Activated CD4-positive, alpha-beta T cell treated with anti-CD3 and anti-CD28 coated beads for 48 hours (primary cell): Measurements from ENCODE around the gene ZMYND8.
"Not testable (repeated sequence)": the region's sequence is repeated elsewhere in the genome, so short reads cannot be mapped to it uniquely, and the experiment has no call there.

ENCODE experiments used
- DNase-seq: peaks from one replicate; pipeline ENCODE4 v3.0.0-alpha.2; 2020

The ZMYND8 gene

DNA sequence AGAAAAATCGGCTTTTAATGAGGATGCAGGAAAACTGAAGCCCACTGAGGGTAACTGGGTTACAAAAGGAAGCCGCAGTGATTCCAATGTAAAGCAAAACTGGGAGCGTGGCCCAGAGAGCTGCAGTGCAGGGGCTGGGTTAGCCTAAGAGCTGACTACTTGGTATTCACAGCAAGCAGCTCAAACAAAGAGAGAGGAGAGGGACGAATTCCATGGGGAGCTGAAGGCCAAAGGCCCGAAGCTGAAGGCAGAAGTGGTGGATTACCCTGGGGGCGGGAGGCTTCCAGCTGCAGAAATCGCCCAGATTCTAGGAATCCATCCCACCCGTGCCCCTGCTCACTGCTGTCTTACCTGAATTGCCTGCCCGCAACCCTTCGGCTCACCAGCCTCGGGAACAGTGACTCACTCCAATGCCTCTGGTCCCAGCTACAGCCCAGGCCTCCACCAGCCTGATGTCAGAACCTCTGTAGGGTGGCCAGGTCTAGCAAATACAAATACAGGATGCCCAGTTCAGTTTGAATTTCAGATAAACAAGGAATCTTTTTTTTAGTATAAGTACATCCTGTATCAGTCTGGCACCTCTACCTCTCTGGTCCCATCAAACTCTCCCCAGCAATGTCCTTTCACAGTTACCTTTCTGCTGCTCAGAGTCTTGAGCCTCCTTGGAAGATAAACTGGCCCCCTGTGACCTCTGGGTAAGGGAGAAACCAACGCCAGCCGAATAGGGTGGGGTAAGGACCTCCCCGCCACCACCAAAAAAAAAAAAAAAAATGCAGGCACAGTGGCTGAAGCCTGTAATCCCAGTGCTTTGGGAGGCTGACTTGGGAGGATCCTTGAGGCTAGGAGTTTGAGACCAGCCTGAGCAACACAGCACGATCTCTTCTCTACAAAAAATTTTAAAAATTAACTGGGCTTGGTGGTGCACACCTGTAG lies 14.6 kb upstream of the ZMYND8 start:
- DNase-seq, result no peak

DNA sequence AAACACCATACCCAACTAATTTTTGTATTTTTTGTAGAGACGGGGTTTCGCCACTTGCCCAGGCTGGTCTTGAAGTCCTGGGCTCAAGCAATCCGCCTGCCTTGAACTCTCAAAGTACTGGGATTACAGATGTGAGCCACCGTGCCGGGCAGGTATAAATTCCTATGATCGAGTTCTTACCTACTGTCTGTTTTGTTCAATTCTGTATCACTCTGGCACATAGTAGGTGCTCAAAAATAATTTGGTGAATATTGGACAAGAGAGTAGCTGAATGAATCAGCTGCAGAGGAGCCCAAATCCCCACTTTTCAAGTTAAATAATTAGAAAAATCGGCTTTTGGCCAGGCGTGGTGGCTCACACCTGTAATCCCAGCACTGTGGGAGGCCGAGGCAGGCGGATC lies 13.7 kb upstream of the ZMYND8 start:
- DNase-seq, result no peak

DNA sequence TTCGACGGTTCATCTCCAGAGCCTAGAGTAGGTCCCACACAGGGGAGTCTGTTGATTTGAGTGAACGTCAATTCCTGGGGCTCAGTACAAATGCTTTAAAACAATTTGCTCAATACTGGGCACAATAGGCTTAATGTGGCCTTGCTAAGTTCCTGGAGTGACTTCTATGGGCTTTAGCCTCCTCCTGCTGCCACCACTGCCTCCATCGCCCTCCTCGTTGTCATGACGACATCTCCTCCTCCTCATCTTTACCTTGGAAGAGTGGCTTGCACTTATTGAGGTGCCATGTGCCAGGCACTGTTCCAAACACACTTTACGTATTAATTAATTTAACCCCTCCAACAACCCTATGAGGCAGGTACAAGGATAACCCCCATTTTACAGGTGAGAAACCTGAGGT lies 11.8 kb upstream of the ZMYND8 start:
- DNase-seq, result no peak

DNA sequence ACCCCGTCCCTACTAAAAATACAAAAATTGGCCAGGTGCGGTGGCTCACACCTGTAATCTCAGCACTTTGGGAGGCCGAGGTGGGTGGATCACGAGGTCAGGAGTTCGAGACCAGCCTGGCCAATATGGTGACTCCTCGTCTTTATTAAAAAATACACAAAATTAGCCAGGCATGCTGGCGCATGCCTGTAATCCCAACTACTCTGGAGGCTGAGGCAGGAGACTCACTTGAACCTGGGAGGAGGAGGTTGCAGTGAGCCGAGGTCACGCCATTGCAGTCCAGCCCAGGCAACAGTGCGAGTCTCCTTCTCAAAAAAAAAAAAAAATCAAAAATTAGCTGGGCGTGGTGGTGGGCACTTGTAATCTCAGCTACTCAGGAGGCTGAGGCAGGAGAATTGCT lies 9.8 kb upstream of the ZMYND8 start:
- not testable (repeated sequence) for DNase-seq

DNA sequence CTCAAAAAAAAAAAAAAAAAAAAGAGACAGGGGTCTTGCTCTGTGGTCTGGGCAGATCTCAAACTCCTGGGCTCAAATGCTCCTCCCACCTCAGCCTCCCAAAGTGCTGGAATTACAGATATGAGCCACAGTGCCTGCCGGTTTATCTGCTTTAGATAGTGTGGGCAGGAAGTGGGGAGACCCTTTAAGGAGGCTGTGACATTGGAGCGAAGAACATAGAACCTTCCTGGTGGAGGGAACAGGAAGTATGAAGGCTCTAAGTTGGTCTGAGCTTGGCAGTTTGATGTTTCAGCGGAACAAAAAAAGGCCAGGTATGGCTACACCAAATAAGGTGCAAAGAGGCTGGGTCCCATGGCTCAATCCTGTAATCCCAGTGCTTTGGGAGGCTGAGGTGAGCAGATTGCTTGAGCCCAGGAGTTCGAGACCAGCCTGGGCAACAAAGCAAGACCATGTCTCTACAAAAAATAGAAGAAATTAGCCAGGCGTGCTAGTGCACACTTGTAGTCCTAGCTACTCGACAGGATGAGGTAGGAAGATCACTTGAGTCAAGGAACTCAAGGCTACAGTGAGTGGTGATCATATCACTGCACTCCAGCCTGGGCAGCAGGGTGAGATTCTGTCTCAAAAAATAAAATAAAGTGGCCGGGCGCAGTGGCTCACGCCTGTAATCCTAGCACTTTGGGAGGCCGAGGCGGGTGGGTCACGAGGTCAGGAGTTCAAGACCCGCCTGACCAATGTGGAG lies 8.7 kb upstream of the ZMYND8 start:
- no peak for DNase-seq

DNA sequence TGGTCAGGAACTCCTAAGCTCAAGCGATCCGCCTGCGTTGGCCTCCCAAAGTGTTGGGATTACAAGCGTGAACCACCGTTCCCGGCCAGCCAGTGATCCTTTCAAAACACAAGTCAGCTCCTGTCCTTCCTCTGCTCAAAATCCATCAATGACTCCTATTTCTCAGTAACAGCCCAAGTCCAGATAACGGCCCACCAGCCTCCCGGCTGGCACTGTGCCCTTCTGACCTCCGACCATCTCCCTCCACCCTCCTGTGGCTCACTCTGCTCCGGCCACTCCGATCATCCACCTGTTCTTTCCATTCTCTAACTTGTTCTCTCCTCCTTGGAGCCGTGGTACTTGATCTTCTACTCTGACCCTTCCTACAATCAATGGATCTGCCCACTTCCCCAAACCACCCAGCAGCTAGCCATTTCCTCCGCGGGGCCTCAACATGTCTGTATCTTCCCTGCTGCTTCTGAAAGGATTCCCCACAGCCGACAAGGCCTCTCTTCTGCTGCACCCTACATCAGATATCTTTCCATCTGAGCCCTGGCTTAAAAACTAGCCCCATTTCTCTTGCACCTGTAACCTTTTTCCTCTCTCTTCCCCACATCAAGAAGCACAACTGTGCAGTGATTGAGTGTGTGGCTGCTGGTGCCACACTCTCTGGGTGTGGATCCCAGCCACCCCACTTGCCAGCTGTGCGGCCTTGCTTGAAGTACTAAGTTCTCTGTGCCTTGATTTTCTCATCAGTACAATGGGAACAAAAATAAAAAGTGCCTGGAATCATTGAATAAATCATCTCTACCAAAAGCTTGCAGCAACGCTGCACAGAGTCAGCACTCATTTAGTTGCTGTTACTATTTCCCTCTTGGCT lies 6.1 kb upstream of the ZMYND8 start:
- DNase-seq, result no peak

DNA sequence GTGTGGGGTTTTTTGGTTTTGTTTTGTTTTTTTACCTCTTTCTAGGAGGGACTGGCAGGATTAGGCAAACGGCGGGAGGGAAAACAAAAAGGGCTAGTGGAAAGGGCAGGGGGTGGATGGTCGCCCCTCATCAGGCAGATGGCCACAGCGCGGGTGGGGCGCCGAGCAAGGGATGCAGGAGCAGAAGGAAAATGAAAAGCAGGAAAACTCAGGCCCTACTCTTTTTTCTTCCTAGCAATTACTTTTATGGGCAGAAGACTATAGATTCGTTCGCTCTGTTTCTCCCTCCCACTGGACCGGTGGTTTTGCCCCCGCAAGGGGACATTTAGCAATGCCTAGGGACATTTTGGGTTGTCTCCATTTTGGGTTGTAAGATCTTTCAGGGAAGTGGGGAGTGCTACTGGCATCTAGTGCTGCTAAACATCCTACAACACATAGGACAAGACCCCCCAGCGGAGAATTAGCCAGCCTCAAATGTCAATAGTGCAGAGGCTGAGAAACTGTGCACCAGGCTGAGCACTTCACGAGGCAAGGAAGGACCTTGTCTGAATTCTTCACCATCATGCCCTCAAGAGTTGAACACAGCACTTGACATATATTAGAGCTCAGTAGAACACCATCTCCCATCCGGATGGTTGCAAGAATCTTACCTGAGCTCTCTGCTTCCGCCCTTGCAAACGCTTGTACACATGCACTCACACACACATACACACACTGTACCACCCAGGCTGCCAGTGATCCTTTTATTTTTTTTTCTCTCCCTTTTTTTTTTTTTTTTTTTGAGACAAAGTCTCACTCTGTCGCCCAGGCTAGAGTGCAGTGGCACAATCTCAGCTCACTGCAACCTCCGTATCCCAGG lies 4.8 kb upstream of the ZMYND8 start:
- no peak for DNase-seq

DNA sequence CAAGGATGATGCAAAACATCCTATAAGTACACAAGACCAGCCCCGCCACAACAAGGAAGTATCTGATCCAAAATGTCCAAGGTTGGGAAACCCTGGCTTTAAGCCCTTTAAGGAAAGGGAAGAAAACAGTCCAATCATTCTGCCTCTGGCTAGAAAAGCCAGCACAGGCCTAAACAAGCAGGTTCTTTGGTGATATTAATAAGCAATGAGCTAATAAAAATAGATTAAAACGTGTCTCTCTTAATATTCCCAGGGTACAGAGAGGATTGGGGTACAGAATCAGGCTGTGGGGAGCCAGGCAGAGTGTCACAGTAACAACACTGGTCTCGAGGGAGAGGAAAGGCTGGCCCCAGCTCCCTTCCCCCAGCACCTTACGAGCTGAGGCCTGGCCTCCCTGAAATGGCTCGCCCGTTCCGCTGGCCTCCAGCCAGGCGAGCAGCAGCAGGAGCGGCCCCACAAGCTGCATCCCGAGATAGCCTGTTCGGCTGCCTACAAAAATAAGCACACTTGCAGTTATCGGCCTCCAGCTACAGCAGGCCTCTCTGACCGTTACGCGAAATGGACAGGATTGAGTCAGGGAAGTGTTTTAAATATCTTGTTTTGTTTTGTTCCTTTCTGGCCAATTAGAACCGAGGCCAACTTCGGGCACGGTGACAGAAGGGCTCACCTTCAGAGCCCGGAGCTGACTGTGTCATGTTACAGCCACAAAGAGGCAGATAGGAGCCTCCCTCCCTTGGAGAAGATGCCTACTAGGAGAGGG lies 4.0 kb upstream of the ZMYND8 start:
- no peak for DNase-seq

DNA sequence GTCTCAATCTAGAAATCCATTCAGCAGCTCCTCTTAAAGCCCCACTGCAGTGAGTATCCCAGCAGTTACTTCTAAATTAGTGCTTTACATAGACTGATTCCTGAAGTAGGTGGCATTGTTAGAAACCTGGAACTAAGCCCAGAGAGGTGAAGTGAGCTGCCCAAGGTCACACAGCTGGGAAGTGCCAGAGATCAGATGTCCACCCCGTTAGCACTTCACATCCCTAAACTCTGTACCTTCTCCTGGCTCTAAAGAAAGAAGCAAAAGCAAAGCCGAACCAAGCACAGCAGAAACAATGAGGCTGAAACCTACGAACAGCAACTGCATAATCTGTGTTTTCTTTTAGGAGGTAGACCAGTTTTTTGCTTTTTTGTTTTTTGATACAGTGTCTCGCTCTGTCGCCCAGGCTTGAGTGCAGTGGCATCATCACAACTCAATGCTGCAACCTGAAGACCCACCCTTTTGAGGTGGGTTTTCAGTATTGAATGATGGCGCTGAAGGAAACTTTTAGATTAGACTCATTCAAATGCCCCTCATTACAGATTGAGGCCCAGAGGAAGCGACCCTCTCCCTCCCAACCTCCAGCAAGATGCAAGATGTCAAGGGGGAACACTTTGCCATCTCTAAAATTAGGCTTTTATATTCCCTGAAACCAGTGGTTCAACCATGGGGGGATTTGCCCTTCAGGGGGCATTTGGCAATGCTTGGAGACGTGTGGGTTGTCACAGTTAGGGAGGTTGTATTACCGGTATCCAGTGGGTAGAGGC lies 3.2 kb upstream of the ZMYND8 start:
- no peak for DNase-seq

DNA sequence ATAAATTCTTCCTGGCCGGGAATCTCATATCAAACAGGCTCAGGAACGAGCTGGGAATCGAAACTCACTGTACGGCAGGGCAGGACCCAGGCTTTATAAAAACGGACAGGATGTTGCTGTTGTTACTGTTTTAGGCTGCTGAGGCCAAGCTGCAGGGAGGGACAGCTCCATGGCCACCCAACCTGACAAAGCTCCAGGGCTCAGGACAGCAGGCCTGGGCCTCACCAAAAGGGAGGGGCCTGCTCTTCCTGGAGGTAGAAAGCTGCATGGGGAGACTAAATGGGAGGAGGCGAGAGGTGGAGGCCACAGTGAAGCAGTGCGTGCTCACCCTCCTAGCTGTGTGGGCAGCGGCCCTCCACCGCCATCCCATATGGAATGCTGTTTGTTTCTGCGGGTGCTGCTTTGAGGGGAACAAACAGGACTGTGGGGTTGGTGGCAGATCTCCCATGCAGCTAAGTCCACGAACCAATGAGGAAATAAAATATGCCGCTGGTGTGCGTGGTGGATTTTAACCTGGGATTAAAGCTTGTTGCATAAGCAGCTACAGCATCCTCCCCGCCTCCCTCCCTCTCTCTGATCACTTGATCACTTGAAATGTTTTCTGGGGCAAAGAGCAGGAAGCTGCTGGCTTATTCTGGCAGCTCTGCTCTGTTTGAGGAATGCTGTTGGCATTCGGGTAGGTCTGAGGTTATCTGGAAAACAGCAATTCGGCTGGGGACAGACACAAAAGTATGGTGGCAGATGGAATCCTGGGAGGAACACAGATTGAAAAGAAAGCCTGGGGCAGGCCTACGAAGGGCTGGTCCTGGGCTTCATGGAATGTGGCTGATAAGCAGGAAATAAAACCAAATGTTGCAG lies 2.4 kb upstream of the ZMYND8 start:
- DNase-seq, result peak; percentile 14

DNA sequence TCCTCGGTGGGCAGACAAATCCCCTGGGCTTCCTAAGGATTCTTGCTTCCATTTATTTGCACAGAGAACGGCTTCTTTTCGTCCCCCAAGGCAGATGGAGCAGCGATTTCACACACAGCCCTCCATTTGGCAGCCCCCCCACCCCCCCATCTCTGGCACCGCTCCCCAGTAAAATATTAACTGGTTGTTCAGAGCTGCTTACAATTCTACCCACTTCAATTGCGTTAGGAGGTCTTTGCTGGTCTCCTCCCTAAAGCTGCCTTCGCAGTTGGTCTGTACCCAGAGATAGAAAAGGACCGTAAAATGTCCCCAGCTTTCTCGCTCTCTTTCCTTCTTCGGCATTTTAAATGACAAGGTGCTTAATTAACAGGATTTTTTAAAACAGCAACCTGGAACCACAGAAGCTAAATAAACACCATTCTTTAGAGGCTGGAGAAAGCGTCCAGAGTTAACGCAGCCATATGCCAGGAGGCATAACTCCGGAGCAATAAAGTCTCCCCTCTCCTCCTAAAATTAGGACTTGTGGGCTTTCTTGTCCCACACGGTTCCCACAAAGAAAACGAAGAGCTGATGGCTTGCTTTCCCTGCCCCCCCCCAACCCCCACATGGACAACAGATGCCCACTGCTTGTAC lies 1.7 kb upstream of the ZMYND8 start:
- DNase-seq, result no peak

DNA sequence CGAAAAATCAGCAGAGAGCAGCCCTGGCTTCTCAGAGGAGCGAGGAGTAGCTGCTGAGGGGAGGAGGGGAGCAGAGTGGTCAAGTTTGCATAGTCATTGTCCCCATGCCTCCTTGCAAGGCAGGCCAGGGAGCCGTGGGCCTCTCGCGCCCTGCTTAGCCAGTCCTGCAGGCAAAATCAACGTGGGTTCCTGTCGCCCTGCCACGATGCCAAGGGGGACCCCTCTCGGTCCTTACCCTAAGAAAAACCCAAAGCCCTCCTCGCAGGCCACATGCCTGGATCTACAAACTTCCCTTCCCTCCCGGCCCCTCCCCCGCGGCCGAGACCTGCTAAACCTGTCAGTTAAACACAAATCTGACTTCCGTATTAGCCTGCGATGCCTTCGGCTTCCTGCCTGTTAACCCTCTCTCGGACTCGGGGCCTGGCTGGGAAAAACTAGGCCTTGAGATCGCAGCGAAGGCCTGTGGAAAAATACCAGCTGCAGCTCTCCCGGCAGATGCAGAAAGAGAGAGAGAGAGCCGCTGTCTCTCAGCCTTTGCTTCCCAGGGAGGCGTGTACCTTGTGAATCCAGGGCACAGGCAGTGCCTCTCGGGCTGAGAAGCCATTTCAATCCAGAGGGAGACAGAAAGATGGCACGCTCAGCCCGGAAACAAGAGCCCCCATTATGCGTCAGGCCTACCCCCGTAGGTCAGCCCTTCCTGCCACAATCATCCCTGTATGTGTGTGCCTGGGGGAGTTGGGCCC lies 968 bp upstream of the ZMYND8 start:
- DNase-seq, result peak; percentile 77

DNA sequence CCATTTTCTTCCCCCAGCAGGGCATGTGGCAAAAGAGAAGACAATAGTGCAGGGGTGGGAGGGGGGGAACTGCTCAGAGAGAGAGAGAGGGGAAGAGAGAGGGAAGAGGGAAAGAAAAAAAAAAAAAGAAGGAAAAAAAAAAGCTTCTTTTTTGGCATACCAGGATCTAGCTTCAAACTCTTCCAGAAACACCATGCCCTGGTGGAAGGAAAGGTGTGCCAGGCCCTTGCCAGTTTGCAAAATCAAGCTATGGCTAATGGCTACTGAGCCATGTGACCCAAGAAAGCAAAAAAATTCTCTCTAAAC lies 326 bp downstream of the ZMYND8 start:
- no peak for DNase-seq

DNA sequence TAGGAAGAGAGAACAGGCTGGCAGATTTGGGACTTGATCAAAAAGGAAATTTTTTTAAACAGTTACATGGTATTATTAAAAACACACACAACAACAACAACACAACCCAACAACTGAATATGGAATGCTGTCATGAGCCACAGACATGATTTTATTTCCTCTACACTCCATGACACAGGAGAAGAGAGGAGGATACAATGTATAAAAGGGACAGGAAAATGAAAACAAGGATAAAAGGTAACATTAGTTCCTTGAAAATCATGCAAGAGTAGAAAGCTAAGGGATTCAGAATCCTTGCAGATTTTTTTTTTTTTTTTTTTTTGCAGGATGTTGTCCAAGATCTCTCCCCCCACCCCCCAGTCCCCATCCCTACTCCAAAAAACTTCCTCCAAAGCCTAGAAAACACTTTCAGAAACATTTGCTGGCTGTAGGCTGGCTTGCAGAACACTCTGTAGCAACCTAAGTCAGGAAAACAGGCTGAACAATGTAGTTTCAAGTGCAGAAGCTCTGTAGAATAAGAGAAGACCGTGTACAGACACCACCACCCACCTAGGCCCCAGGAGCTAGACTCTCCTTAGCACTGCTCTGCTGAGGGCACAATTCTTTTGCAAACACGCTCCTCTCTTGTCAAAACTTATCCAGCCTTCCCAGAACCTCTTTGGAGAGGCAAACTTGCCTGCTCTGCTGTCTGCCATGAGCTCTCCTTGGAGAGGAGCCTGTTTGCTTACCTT lies 845 bp downstream of the ZMYND8 start:
- DNase-seq, result peak; percentile 24

DNA sequence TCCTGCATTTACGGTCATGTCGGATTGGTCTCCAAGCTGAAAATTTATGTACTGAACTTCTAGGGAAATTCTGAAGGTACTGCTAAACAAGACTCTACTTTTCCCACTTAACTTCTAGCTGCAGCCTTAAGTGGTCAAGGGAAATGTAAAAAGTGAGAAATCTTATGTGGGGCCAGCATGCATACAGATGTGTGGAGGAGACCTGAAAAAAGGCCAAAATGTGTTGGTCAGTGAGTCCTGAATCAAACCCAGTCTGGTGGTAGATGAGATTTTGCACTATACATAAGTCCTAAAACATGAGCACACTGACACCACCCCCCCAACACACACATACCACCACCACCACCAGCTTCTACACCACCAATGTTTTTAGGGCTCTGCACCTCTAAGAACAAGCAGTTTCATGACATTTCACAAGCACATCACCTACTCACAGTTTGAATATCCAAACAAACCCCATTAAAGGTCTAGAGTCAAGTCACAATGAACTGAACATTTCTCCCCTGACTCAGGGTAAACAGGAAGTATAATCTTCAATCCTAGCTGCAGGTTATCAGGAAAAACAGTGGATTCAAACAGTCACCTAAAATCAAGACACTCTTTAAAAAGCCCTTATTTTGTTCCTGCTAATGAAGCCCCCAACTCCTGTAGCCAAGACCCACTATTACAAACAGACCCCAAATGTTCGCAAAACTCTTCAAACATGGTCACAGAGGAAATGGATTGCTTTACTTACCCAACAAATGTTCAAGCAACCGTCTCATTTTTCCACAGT lies 1.6 kb downstream of the ZMYND8 start:
- no peak for DNase-seq

DNA sequence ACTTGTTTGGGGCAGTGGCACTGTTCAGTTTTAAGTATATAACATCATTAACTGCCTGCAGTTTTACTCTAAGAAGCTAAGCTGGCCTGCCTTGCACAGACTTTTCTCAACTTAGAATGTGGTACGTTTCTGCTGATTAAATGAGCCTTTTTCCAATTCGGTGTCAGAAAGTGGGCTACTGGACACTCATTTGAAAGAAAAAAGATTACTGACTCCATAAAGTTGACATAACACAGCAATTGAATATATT lies 2.1 kb downstream of the ZMYND8 start:
- DNase-seq, result no peak

DNA sequence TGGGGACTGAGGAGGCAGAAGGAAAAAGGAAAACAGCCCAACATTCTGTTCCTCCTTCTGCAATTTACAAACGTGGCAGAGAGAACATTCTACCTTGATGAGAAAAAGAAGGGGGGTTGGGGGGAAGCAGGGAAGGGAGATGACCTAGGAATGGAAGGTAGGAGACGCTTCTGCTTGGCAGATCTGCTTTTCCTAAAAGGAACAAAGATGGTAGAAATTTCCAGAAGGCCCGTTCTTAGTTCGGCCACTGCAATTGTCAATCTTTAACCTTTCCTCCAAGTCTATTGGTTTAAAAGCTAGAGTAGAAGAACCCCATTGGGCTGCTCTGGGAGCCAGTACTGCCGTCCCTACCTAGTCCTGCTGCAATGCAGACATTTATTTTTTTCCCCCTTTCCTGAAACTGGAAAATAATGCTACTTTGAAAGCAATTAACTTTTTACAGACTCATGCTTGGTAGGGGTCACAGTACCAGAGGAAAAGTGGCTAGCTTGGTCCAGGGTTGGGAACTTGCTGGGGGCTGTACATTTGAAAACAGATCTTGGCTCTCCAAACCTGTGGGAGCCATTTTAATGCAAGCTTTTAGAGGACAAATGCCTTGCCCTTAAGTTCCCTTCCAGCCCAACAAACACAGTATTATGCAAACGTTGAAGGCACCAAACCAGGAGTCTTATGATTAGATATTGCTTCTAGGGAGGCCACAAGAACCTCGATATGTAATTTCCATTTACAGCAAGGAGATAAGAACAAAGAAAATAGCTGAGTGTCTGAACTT lies 2.6 kb downstream of the ZMYND8 start:
- DNase-seq, result no peak
